ENCODE data around the gene CTPS1.

The CTPS1 gene

GRCh38 chr1:40980453-40981121 is 1.1 kb downstream of the CTPS1 start:
- Histone ChIP-seq H3K4me3 (ENCODE audit: low read length) (peak overlapping the region; percentile 85), H3K4me2 (ENCODE audit: low read depth, low read length) (peak overlapping the region; percentile 93), H3K79me2 (ENCODE audit: low read length) (peaks cover 57% of the 10 kb centered on the region), H3F3A (ENCODE audit: insufficient read depth, low read length) (0 out of 2 replicates have a peak, but pooled peaks cover 6% of the 10 kb centered on the region), H3K36me3 (replicated peaks; ENCODE audit: insufficient read depth, low read length) (peaks cover 17% of the 10 kb centered on the region), H2AFZ (ENCODE audit: low read length) (peak overlapping the region; percentile 46), H3K4me1 (ENCODE audit: low read length) (peaks cover 14% of the 10 kb centered on the region), H3K9me2 (replicated peaks; ENCODE audit: insufficient read depth, low read length) (no peaks in the 10 kb centered on the region), H3K27ac (ENCODE audit: low read length) (peak overlapping the region; percentile 98; the same call in 1 of the 2 replicates), H3K9ac (ENCODE audit: low read length) (peak overlapping the region; percentile 97), H4K20me1 (ENCODE audit: insufficient read depth, low read length) (peaks cover 20% of the 10 kb centered on the region; the same call in 1 of the 2 replicates), H3K9me3 (replicated peaks; ENCODE audit: insufficient read depth, low read length) (no peaks in the 10 kb centered on the region), H3K27me3 (replicated peaks; ENCODE audit: insufficient read depth, low read length) (no peaks in the 10 kb centered on the region)
- DNase-seq, result peak; percentile 54
- TF ChIP-seq EZH2phosphoT487 (IDR thresholded peaks at IDR 0.05; ENCODE audit: low read length) (no peak), CTCF (IDR thresholded peaks at IDR 0.05; ENCODE audit: low read length) (no peak)

DNA sequence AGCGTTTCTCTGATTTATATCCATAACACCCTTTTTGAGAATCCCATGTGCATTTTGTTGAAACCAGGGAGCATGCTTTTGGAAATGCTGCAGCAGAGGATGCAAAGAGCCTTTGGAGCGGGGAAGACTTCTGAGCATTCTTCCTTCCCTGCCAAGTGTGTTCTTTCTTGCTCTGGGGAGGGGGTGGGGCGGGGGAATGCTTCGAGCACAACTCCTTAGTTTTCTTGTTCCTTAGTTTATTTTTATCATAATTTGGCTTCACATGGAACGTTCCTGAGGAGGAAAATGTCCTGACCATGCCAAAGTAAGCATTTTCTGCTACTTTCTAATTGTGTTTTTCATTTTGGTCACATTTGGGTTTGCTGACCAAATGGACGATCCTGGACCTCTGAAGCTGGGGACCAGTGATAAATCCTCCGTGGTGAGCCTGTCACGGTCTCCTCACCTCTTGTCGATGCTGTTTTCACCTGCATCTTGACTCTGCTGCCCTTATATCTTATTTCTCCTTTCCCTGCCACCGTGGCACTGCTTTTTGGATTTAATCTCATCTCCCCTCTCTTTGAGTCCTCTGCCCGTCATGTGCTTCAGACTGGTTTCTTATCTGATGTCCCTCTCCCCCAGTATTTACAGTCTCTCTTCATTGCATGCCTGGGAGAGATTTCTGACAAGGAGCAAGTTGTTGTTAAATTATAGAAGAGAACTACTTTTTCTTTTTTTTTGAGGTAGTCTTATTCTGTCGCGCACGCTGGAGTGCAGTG is 2.4 kb downstream of the CTPS1 start:
- DNase-seq, result no peak
- Histone ChIP-seq H3K9me3 (replicated peaks; ENCODE audit: insufficient read depth, low read length) (no peaks in the 10 kb centered on the region), H3K27ac (ENCODE audit: low read length) (no peak overlapping the region), H3K9me2 (replicated peaks; ENCODE audit: insufficient read depth, low read length) (no peaks in the 10 kb centered on the region), H3K79me2 (ENCODE audit: low read length) (peaks cover 69% of the 10 kb centered on the region), H3K27me3 (replicated peaks; ENCODE audit: insufficient read depth, low read length) (no peaks in the 10 kb centered on the region), H3F3A (ENCODE audit: insufficient read depth, low read length) (0 out of 2 replicates have a peak, but pooled peaks cover 6% of the 10 kb centered on the region), H2AFZ (ENCODE audit: low read length) (no peak overlapping the region), H3K9ac (ENCODE audit: low read length) (no peak overlapping the region), H3K4me3 (ENCODE audit: low read length) (peak overlapping the region; percentile 85; the same call in 1 of the 2 replicates), H3K4me2 (ENCODE audit: low read depth, low read length) (peak overlapping the region; percentile 93), H4K20me1 (ENCODE audit: insufficient read depth, low read length) (peaks cover 20% of the 10 kb centered on the region; the same call in 1 of the 2 replicates), H3K4me1 (ENCODE audit: low read length) (peaks cover 14% of the 10 kb centered on the region), H3K36me3 (replicated peaks; ENCODE audit: insufficient read depth, low read length) (peaks cover 28% of the 10 kb centered on the region)
- TF ChIP-seq CTCF (IDR thresholded peaks at IDR 0.05; ENCODE audit: low read length) (no peak), EZH2phosphoT487 (IDR thresholded peaks at IDR 0.05; ENCODE audit: low read length) (no peak), EZH2 (optimal IDR thresholded peaks at IDR 0.05; ENCODE audit: low read depth, low read length) (no peak)

DNA sequence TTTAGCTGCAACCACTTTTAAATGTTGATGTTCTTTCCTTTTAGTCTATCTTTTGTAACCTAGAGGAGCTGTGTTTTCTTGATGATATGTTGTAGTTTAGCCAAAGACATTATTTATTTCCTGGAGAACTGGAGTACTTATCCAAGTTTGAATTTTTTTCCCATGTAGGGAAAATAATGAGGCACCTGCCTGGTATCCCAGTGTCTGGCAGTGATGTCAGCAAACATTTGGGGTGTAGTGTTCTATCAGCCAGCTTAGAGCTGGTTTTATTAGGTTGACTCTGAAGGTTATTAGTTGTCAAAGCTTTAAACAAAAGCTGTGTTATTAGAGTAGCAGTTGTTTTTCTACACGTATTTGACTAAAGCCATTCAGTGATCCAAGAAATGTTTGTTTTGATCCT is 3.2 kb downstream of the CTPS1 start:
- no peak overlapping the region for H3K4me2 ChIP-seq (ENCODE audit: low read depth, low read length)
- no peaks in the 10 kb centered on the region for H3K27me3 ChIP-seq (replicated peaks; ENCODE audit: insufficient read depth, low read length)
- no peak overlapping the region for H3K4me3 ChIP-seq (ENCODE audit: low read length)
- TF ChIP-seq EZH2phosphoT487 (IDR thresholded peaks at IDR 0.05; ENCODE audit: low read length) (no peak), EZH2 (optimal IDR thresholded peaks at IDR 0.05; ENCODE audit: low read depth, low read length) (no peak), CTCF (IDR thresholded peaks at IDR 0.05; ENCODE audit: low read length) (no peak)
- peaks cover 76% of the 10 kb centered on the region for H3K79me2 ChIP-seq (ENCODE audit: low read length)
- peaks cover 14% of the 10 kb centered on the region for H3K4me1 ChIP-seq (ENCODE audit: low read length)
- peaks cover 28% of the 10 kb centered on the region for H3K36me3 ChIP-seq (replicated peaks; ENCODE audit: insufficient read depth, low read length)
- DNase-seq, result no peak
- no peak overlapping the region for H3K27ac ChIP-seq (ENCODE audit: low read length)
- no peaks in the 10 kb centered on the region for H3K9me2 ChIP-seq (replicated peaks; ENCODE audit: insufficient read depth, low read length)
- no peak overlapping the region for H3K9ac ChIP-seq (ENCODE audit: low read length)
- H3K9me3 ChIP-seq (replicated peaks; ENCODE audit: insufficient read depth, low read length), result no peaks in the 10 kb centered on the region
- H4K20me1 ChIP-seq (ENCODE audit: insufficient read depth, low read length), result peaks cover 20% of the 10 kb centered on the region; the same call in 1 of the 2 replicates
- H3F3A ChIP-seq (ENCODE audit: insufficient read depth, low read length), result 0 out of 2 replicates have a peak, but pooled peaks cover 6% of the 10 kb centered on the region
- no peak overlapping the region for H2AFZ ChIP-seq (ENCODE audit: low read length)

Data from MM.1S (cell line).